Neural cell (in vitro differentiated cells): ENCODE data around the gene EEF1AKMT3.

ENCODE experiments used
- CTCF ChIP-seq: fragments of 450-650 bp; IDR thresholded peaks from 2 replicates; pipeline ENCODE4 v1.5.1; 2014; ENCODE audit warnings: antibody characterized with exemption, mild to moderate bottlenecking, moderate library complexity; ENCODE audit not compliant: poor library complexity, severe bottlenecking
- EP300 ChIP-seq: fragments of 450-650 bp; conservative IDR thresholded peaks from 2 replicates; pipeline ENCODE4 v1.6.1; 2014; ENCODE audit warnings: antibody characterized with exemption, mild to moderate bottlenecking, moderate library complexity; ENCODE audit not compliant: poor library complexity, severe bottlenecking
- POLR2AphosphoS5 ChIP-seq: IDR thresholded peaks from 2 replicates; pipeline ENCODE4 v1.6.1; 2012

- TF ChIP-seq EP300 (no peak), CTCF (no peak), POLR2AphosphoS5 (no peak)
Measured at GRCh38 chr12:57806677-57807076, 34.3 kb downstream of the EEF1AKMT3 start.
